Mesothelial cell of epicardium (in vitro differentiated cells): ENCODE results near the gene TESK2. TPM values are rescaled to one million over a fixed set of nuclear protein-coding genes. Genes with fewer than 3 reads are reported as not detected.

ENCODE experiments used
- DNase-seq, 2 experiments: peaks; one replicate each; pipeline ENCODE4 v3.0.0; 2021; ENCODE audit warnings: low spot score in 2 of 2; ENCODE audit not compliant: unreplicated experiment in 2 of 2
- H3K27ac Mint-ChIP-seq: 2 replicates; pipeline ENCODE4 v1.8.0; 2021; ENCODE audit warnings: mixed read lengths
- H3K27me3 Mint-ChIP-seq: 2 replicates; pipeline ENCODE4 v1.8.0; 2021; ENCODE audit warnings: low read depth, mixed read lengths
- H3K36me3 Mint-ChIP-seq: 2 replicates; pipeline ENCODE4 v1.8.0; 2021; ENCODE audit warnings: mixed read lengths
- H3K4me1 Mint-ChIP-seq: 2 replicates; pipeline ENCODE4 v1.8.0; 2021; ENCODE audit warnings: mixed read lengths
- H3K4me3 Mint-ChIP-seq: 2 replicates; pipeline ENCODE4 v1.8.0; 2021; ENCODE audit warnings: mild to moderate bottlenecking, moderate library complexity, mixed read lengths
- H3K9me3 Mint-ChIP-seq: 2 replicates; pipeline ENCODE4 v1.8.0; 2021; ENCODE audit warnings: mixed read lengths
- total RNA-seq: library from RNA; stranded (reverse); gene quantifications from 3 replicates; pipeline ENCODE4 v1.2.1, GENCODE V29; 2021
- TF ChIP-seq, protein P1 (sequence below): fragments of 200-600 bp; sonication (generic); IDR thresholded peaks from one replicate; pipeline ENCODE4 v1.5.0; 2021; ENCODE audit warnings: antibody characterized with exemption; ENCODE audit not compliant: unreplicated experiment

Gene TESK2
- total RNA-seq, 1 donor from 2014 or later: 4.3 TPM

DNA sequence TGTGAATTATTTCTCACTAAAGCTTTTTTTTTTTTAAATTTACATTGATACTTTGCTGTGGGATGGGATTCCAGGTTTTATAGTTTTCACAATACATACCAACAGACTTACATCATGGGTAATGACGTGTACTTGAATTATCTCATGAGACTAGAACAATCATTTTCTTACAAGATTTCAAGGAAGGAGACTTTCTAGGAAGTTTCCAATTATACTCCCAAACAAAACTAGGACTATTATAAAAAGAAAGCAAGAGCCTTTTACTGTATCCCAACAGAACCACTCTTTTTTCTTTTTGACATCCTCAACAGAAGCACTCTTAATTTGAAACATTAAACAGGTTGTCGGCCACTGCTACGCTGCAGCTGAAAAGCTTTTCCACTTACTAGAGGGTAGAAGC lies 48.7 kb downstream of the TESK2 start:
- peaks cover 7% of the 10 kb centered on the region for H3K9me3 Mint-ChIP-seq
- TF ChIP-seq, protein P1, sequence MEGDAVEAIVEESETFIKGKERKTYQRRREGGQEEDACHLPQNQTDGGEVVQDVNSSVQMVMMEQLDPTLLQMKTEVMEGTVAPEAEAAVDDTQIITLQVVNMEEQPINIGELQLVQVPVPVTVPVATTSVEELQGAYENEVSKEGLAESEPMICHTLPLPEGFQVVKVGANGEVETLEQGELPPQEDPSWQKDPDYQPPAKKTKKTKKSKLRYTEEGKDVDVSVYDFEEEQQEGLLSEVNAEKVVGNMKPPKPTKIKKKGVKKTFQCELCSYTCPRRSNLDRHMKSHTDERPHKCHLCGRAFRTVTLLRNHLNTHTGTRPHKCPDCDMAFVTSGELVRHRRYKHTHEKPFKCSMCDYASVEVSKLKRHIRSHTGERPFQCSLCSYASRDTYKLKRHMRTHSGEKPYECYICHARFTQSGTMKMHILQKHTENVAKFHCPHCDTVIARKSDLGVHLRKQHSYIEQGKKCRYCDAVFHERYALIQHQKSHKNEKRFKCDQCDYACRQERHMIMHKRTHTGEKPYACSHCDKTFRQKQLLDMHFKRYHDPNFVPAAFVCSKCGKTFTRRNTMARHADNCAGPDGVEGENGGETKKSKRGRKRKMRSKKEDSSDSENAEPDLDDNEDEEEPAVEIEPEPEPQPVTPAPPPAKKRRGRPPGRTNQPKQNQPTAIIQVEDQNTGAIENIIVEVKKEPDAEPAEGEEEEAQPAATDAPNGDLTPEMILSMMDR: no peak
- no peaks in the 10 kb centered on the region for H3K36me3 Mint-ChIP-seq
- peak overlapping the region; percentile 55 for H3K27ac Mint-ChIP-seq
- no peak for DNase-seq
- H3K27me3 Mint-ChIP-seq: no peaks in the 10 kb centered on the region
- H3K4me3 Mint-ChIP-seq: no peak overlapping the region
- no peaks in the 10 kb centered on the region for H3K4me1 Mint-ChIP-seq

DNA sequence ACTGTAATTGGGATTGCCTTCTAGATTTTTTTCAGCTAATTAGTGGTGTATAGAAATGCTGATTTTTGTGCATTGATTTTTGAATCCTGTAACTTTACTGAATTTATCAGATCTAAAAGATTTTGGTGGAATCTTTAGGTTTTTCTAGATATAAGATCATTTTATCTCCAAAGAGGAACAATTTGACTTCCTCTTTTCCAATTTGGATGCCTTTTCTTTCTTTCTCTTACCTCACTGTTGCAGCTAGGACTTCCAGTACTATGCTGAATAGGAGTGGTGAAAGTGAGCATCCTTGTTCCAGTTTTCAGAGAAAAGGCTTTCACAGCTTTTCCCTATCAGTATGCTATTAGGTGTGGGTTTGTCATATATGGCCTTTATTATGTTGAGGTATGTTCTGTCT lies 53.6 kb downstream of the TESK2 start:
- DNase-seq: no peak
- H3K4me3 Mint-ChIP-seq: no peak overlapping the region
- no peaks in the 10 kb centered on the region for H3K27me3 Mint-ChIP-seq
- no peak overlapping the region for H3K27ac Mint-ChIP-seq
- H3K36me3 Mint-ChIP-seq: no peaks in the 10 kb centered on the region
- no peaks in the 10 kb centered on the region for H3K9me3 Mint-ChIP-seq
- no peaks in the 10 kb centered on the region for H3K4me1 Mint-ChIP-seq
- TF ChIP-seq, protein P1: no peak

DNA sequence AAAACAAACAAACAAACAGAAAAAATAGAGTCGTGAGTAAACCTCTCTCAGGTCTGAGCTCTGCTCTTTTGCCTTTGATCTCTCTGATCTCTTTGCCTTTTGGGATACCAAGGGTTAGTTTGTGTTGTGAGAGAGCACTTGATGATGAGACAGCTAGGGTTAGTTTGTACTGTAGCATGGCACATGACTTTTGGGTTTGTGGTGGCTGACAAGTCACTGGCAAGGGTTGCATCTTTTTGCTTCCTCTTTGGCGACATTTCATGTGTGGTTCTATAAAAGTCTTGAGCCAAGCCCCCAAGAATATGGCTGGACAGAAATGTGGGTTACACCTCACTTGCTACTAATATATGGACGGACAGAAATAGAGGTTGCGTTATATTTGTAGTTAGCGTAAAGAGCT lies 60.5 kb downstream of the TESK2 start:
- Mint-ChIP-seq H3K36me3 (no peaks in the 10 kb centered on the region), H3K4me3 (no peak overlapping the region), H3K4me1 (no peaks in the 10 kb centered on the region), H3K27me3 (no peaks in the 10 kb centered on the region), H3K27ac (no peak overlapping the region), H3K9me3 (no peaks in the 10 kb centered on the region)
- TF ChIP-seq, protein P1: no peak
- no peak for DNase-seq

DNA sequence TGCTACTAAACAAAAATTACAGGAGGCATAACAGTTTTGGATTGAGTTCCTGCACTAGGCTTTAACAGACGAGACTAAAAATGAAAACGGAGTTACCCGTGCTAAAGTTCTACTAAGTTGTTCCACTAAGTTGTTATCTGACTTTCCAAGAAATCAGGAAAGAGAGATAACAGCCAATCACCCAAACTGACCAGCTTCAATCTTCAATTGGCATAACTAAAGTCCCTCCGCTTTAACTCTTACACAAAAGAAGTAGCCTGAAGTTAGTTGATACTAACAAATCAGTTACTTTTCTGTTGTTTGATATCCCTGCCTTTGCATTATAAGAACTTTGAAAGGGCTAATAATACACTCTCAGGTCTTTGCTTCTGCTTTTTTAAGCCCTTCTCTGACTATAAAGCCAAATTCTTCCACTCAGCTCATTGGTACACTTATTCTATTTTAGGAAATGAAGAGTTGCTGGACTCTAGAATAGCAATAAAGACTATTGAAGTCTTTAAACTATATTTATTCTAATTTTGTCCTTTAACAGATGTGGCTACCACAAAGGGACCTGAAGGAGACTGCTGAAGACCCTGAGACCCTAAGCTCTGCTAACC lies 61.3 kb downstream of the TESK2 start:
- H3K9me3 Mint-ChIP-seq: no peaks in the 10 kb centered on the region
- no peak overlapping the region for H3K27ac Mint-ChIP-seq
- H3K27me3 Mint-ChIP-seq: no peaks in the 10 kb centered on the region
- H3K4me3 Mint-ChIP-seq: no peak overlapping the region
- TF ChIP-seq, protein P1: no peak
- no peaks in the 10 kb centered on the region for H3K4me1 Mint-ChIP-seq
- H3K36me3 Mint-ChIP-seq: no peaks in the 10 kb centered on the region
- DNase-seq: no peak

GRCh38 chr1:45423906-45424678 lies 66.9 kb downstream of the TESK2 start:
- Mint-ChIP-seq H3K36me3 (peaks cover 9% of the 10 kb centered on the region), H3K27me3 (no peaks in the 10 kb centered on the region), H3K9me3 (peaks cover 8% of the 10 kb centered on the region), H3K4me3 (no peak overlapping the region), H3K27ac (no peak overlapping the region), H3K4me1 (no peaks in the 10 kb centered on the region)
- no peak for DNase-seq
- TF ChIP-seq, protein P1: no peak
